GM12801 (cell line): ENCODE data around the gene RAMP3.

Experiments used
- CTCF ChIP-seq: IDR thresholded peaks from one replicate; pipeline ENCODE4 v1.5.1; 2011; ENCODE audit warnings: control low read depth; ENCODE audit not compliant: insufficient read length; ENCODE audit errors: extremely low read depth

Gene RAMP3

DNA sequence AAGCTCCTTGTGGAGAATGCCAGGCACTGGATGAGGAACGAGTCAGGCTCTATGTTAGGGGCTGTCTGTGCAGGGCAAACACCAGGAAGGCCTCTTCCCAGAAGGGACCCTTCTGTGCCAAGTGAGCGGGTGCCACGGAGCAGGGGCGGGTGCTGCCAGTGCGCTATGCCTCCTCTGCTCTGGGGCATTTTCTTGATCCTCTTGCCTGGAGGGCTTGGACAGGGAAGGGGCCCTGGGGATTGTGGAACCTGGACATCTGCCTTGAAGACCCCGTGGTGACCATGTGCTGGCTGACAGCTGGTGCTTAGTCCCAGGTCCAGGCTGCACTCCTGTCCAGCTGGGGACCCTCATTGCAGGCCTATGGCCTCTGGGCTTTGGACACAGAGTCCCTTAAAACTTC lies 30.7 kb upstream of the RAMP3 start:
- no peak for TF ChIP-seq CTCF

DNA sequence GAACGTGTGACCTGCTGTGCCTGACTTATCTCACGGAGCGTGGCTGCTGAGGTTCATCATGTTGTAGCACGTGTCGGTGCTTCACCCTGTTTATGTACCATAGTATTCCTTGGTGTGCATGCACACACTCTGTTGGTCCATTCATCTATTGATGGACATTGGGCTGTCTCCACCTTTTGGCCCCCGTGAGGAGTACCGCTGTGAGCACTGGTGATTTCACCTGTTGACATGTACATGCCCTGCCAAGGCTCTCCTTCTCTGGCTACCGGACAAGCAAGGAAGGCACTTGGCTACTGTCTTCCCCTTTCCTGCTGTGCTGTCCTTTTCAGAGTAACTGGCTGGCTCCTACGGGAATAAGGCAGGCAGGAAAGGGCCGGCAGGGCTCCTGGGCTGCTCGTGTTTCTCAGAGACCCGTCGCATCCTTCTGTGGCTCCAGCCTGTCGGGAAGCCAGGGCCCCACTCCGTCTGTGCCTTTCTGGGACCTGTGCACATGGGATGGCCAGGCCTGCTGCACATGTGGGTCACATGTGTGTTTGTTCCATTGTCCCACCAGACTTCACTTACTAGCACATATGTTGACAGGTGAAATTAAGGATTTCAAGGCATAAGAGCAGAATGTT lies 28.3 kb upstream of the RAMP3 start:
- TF ChIP-seq CTCF: no peak

- TF ChIP-seq CTCF: no peak
Observed at GRCh38 chr7:45129906-45130305, 27.7 kb upstream of the RAMP3 start.

DNA sequence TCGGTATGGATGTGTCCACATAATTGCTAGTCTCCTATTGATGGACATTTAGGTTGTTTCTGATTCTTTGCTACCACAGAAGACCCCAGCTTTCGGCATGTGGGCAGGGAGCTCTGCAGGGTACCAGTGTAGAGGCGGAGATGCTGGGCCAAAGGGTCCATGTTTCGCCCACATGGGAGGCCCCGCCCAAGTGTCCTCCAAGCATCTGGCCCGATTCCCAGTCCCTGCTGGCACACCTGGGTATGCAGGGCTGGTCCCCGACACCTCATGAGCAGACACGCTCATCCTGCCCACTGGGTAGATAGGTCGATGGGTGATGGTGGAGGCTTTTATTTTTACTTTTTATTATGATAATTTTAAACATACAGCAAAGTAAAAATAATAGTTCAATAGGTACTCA lies 26.7 kb upstream of the RAMP3 start:
- TF ChIP-seq CTCF: no peak

DNA sequence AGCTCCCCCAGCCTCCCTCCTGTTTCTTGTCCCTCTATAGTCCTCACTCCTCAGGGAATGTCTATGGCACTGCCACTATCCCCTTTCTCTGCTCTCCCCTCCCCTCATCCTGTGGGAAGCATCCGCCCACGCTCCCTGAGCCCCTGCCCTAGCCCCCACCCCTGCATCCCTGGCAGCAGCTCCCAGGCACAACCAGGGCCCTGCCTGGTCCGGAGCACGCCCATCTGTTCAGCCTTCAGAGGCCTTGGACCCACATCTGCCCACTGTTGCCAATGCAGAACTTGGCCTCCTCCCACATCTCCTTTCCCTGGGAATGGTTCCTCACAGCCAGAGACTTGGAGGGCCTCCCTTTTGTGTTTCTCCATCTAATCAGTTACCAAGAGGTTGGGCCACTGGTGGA lies 25.7 kb upstream of the RAMP3 start:
- no peak for TF ChIP-seq CTCF

DNA sequence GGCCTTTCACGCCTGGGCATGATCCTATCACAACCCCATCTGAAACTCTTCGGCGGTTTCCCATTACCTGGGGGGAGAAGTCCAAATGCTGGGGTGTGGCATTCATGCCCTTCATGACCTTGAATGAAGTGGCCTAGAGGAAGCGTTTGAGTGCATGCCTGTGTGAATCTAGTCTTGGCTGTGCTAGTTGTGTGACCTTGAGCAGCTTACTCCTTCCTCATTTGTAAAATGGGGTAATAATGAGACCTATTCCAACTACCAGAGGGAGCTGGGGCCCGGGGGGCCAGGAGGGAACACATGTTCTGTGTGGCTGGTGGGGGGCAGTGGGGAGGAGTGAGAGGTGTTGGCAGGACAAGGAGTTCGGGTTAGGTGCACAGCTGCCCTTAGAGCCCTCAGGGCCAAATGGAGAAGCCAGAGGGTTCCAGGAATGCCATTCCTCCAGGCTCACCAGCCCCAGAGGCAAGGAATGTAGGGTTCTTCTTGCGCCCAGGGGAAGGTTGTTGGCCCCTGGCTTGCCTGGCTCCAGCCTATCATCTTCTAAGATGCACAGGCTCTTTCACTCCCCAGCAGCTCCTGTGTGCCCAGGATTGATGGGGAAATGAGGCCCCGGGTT lies 24.8 kb upstream of the RAMP3 start:
- no peak for TF ChIP-seq CTCF

- no peak for TF ChIP-seq CTCF
Observed at GRCh38 chr7:45133352-45133751, 24.2 kb upstream of the RAMP3 start.
